Right ventricle myocardium inferior (tissue), 1 donor: ENCODE results near the gene LAMB4. TPM values are rescaled to one million over a fixed set of nuclear protein-coding genes. Genes with fewer than 3 reads are reported as not detected.

Experiments
- ATAC-seq: fragments of 200-7000 bp; cut with Tn5 transposase; one replicate; pipeline ENCODE4 v1.9.1; 2020; ENCODE audit warnings: mild to moderate bottlenecking, moderate library complexity
- DNase-seq: peaks from one replicate; pipeline ENCODE4 v3.0.0; 2021; ENCODE audit errors: missing footprints
- intact Hi-C: fragments of 100-400 bp; cut with DNase I; formaldehyde crosslinking; loops from one replicate; pipeline ENCODE4 v1.11.0; 2022
- total RNA-seq: library from RNA; stranded (reverse); fragmentation: NEBNext Ultra II Directional; extraction: Animal tissue kit (Norgen Biotek cat#: 25700); gene quantifications from one replicate; pipeline ENCODE4 v1.2.1, GENCODE V29; 2021
- donor health status: DM: no; HTN: yes; CAD: no; lungs with severe emphysema.

The LAMB4 gene
- total RNA-seq, 1 donor from 2014 or later: 0.19 TPM

DNA sequence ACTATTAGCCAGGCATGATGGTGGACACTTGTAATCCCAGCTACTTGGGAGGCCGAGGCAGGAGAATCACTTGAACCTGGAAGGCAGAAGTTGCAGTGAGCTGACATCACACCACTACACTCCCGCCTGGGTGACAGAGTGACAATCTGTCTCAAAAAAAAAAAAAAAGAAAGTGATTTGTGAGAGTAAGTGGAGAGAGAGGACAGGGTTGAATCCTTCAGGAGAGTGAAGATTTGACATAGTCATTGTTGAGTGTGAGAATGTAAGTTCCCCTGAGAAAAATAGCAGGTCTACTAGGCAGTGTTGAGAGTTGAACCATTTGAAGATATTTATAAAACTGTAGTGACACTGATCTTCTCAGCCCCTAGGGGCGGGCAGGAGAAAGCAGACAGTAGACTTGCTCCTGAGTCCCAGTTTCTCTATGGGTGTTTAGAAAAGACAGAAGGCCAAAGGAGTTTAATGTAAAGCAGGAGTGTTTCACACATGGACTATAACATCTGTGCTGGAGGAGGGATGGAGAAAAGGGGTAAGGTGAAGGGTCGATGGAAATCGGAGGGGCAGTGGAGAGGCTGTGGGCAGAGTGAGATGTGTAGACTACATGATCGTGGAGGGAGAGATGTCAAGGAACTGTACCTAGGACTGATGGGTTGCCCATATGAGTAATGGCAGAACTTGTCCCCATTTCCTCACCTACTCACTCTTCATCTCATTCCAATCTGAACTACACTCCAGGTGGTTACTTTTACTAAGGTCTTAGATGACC is 13.7 kb upstream of the LAMB4 start:
- ATAC-seq (no peak), DNase-seq (no peak)
- intact Hi-C loops: no loop called here

- ATAC-seq (no peak), DNase-seq (no peak)
- intact Hi-C loops: no loop called here
These were observed 12.6 kb upstream of the LAMB4 start for GRCh38 chr7:108142675-108143259.

DNA sequence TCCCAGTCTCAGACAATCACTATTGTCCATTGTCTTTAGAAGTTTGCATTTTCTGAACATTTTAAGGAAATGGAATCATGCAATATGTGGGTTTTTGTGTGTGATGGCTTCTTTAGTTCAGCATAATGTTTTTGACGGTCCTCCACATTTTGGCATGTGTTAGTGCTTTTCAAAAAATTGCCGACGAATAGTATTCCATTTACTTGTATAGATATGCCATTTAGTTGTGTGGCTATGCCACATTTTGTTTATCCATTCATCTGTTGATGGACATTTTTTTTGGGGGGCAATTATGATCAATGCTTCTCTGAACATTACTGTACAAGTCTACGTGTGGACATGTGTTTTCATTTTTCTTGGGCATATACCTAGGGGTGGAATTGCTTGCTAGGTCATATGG is 12.0 kb upstream of the LAMB4 start:
- ATAC-seq: no peak
- no peak for DNase-seq
- intact Hi-C loops: no loop called here

DNA sequence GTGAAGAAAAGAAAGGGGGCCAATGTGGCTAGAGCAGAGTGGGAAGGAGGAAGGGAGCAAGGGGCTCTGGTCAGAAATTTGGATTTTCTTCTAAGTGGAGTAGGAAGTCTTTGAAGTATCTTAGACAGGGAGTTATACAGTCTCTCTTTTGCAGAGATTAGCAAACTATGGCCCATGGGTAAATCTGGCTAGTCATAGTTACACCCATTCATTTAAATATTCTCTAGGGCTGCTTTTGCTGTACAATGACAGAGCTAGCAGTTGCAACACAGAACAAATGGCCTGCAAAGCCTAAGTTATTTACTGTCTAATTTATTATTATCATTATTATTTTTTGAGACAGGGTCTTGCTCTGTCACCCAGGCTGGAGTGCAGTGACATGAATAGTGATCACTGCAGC is 10.5 kb upstream of the LAMB4 start:
- ATAC-seq (no peak), DNase-seq (no peak)
- intact Hi-C loops: no loop called here

GRCh38 chr7:108138911-108139310 is 8.8 kb upstream of the LAMB4 start:
- DNase-seq (no peak), ATAC-seq (no peak)
- intact Hi-C loops: no loop called here

GRCh38 chr7:108137993-108138392 is 7.8 kb upstream of the LAMB4 start:
- DNase-seq: no peak
- intact Hi-C loops: no loop called here
- no peak for ATAC-seq

DNA sequence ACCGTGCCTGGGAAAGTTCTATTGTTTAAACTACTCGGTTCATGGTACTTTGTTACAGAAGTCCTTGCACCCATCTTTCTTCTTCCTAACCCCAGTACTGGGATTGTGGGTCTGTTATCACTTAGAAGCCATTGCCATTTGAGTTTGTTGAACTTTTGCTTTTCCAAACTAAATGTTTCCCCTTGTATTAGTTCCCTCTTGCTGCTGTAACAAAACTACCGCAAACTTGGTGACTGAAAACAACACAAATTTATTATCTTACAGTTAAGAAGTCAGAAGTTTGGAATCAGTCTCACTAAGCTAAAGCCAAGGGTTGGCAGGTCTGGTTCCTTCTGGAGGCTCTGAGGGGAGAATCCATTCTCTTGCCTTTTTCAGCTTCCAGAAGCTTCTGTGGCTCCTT is 6.9 kb upstream of the LAMB4 start:
- ATAC-seq (no peak), DNase-seq (no peak)
- intact Hi-C loops: no loop called here

DNA sequence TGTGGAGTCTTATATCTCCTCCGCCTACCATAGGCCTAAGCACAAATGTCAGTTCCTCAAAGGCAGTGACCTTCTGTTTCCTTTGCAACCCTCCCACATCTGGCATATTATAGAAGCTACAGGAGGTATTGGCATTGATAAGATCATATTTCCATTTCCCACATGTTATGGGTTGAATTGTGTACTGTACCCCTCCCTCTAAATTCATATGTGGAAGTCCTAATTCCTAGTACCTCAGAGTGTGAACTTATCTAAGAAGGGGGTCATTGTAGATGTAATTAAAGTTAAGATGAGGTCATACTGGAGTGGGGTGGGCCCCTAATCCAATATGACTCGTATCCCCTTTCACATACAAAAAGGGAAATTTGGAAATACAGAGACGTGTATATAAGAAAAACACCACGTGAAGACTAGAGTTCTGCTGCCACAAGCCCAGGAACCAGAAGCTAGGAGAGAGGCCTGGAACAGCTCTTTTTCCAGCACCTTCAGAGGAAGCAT is 6.1 kb upstream of the LAMB4 start:
- no peak for DNase-seq
- intact Hi-C loops: no loop called here
- ATAC-seq: no peak

DNA sequence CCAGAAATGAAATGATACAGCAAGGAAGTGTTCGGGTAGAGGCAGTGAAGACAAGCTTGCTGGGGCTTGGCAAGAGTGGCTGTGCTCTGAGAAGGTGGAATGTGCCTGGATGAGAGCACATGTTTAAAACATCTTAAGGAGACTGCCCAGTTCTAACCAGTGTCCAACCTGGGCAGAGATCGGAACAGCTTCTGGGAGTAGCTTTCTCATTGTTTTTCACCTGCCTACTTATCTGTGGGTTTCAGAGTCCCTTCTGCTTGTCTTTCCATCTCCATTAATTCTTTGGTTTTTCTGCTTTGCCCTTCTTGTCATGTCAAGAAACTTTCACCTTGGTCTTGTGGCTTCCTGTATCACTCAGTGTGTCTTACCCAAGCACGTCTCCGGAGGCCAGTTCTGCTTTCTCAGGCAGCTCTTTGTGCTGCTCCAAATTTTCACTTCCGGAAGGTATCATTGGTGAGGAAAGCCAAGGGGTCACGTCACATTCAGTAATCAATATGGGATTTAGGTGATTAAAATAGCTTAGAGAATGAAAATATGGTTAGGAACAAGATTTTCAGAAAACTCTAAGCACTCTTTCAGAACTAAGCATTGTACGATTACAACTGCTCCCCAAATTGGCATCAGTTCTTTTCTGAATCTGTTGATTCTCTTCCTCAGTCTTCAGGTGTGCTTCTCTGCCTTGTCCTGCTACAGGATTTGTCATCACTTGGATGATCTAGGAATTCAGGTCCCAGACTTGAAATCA is 5.5 kb upstream of the LAMB4 start:
- ATAC-seq (no peak), DNase-seq (no peak)
- intact Hi-C loops: no loop called here

GRCh38 chr7:108134486-108134885 is 4.3 kb upstream of the LAMB4 start:
- no peak for DNase-seq
- intact Hi-C loops: no loop called here
- no peak for ATAC-seq

- DNase-seq (no peak), ATAC-seq (no peak)
- intact Hi-C loops: no loop called here
These were observed 2.5 kb upstream of the LAMB4 start for GRCh38 chr7:108132551-108133265.

DNA sequence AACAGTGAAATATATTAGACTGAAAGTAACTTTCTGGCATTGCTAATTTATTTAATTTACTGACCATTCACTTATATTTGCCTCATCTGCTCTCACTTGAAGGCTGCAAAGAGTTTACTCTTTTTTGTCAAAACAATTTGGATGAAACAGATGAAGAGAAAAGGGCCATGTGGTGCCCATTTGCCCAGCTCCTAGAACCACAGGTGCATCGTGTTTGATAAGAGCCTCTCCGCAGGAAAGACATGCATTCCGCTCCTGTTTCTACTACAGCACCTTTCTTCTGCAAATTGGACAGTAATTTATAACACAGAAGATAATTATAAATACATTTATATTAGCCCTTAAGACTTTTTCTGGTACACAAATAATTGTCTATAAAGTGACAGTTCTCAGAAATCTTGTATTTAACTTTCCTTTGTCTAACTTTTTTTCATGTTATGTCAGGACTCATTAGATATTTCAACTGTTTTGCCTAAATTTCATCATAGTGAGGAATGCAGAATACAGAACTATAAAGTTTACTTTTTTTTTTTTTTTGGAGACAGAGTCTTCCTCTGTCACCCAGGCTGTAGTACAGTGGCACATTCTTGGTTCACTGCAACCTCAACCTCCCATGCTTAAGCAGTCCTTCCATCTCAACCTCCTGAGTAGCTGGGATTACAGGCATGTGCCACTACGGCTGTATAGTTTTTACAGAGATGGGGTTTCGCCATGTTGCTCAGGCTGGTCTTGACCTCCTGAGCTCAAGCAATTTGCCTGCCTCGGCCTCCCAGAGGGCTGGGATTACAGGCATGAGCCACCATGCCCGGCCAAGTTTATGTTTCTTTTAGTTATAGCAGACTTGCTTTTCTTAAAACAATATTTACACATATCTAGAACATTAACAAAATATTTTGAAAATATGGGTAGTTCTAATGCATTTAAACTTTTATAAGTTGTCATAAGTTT is 869 bp downstream of the LAMB4 start:
- no peak for DNase-seq
- no peak for ATAC-seq
- intact Hi-C loops: no loop called here

- intact Hi-C loops: no loop called here
- no peak for DNase-seq
- no peak for ATAC-seq
These were observed 1.6 kb downstream of the LAMB4 start for GRCh38 chr7:108128514-108128913.

GRCh38 chr7:108127461-108127860 is 2.7 kb downstream of the LAMB4 start:
- DNase-seq (no peak), ATAC-seq (no peak)
- intact Hi-C loops: no loop called here

- no peak for ATAC-seq
- no peak for DNase-seq
- intact Hi-C loops: no loop called here
These were observed 5.3 kb downstream of the LAMB4 start for GRCh38 chr7:108124820-108125219.

- DNase-seq (no peak), ATAC-seq (no peak)
- intact Hi-C loops: no loop called here
These were observed 8.0 kb downstream of the LAMB4 start for GRCh38 chr7:108122181-108122580.

DNA sequence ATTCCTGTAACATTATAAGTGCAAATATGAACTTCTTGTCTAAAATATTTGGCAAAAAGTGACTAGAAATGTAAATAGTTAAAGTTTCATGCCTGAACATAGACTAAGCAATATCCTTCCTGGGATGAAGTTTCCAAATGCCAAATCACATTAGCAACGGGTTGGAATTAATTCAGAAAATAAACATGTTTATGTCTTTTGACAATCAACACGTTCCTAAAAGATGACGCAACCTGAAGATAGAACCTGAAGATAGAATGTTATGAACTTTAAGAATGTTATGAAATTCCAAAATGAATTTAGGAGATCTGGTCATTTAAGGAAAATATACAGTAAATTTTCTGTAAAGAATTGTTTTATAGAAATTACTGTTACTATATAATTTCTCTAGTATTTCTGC is 9.2 kb downstream of the LAMB4 start:
- no peak for ATAC-seq
- DNase-seq: no peak
- intact Hi-C loops: no loop called here

DNA sequence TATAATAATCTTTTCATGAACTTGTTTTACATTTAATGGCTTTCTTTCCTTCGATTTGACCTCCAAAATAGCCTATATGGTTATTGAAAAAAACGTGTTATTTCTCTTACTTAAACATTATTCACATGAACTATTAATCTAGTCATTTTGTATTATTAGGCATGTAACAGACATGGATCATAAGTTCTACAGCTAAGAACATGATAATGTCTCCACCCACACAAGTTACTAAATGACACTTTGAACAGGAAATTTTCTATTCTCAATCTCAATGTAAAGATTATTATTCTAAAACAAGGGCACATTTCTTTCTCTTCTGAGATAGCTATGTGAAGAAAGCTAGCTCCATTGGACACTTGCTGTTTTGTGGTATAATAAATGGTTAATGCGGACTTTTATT is 10.0 kb downstream of the LAMB4 start:
- DNase-seq (no peak), ATAC-seq (no peak)
- intact Hi-C loops: no loop called here
